ENCODE measurements around the gene EVA1C. TPM values are rescaled to one million over a fixed set of nuclear protein-coding genes. Genes with fewer than 3 reads are reported as not detected.

Gene EVA1C
- total and polyA plus RNA-seq, 2 donors (not counting 3 experiments of a cell fraction or from before 2014, with no cell fraction given), result 22.8 to 38.6 TPM

DNA sequence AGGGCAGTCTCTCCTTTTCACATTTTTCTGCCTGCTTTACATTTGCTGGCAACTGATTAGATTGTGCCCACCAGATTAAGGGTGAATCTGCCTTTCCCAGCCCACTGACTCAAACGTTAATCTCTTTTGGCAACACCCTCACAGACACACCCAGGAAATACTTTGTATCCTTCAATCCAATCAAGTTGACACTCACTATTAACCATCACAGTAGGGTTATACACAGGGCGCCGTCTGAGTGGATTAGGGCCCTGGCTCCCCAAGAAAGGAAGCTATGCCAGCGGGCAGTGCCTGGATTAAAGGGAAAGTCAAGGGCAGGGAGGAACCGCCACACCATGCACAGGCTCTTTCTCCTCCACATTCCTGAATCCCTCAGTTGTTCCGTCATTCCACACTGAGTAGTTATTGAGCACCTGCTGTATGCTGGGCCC is 56.2 kb downstream of the EVA1C start:
- no peak overlapping the region for H3K4me3 ChIP-seq (replicated peaks in 1 of 3; ENCODE audit: insufficient read depth in 1 of 3, low read depth in 1 of 3, low read length in 3 of 3)
- H4K20me1 ChIP-seq (replicated peaks; ENCODE audit: control insufficient read depth, extremely low read depth, insufficient read depth, low read length), result no peaks in the 10 kb centered on the region
- dilution Hi-C loops (cut with MboI; ENCODE audit: extremely low pct_ligation_motif_present, low sequenced_read_pairs), result no loop called here
- no peaks in the 10 kb centered on the region for H3K9me1 ChIP-seq (replicated peaks; ENCODE audit: control insufficient read depth, extremely low read depth, insufficient read depth, low read length)
- H3K4me1 ChIP-seq (ENCODE audit: control insufficient read depth, extremely low read depth, insufficient read depth, low read length), result peaks cover 14% of the 10 kb centered on the region
- no peaks in the 10 kb centered on the region for H3K27me3 ChIP-seq (ENCODE audit: control insufficient read depth in 2 of 2, insufficient read depth in 2 of 2, low read length in 2 of 2)
- CTCF ChIA-PET, result interaction anchor here (1.4 kb wide), 1 partner anchor 12 kb away, joined by 4 read pairs; no protein-coding TSS in a partner anchor
- intact Hi-C loops (cut with micrococcal nuclease), result no loop called here
- no peak for TF ChIP-seq MYC (IDR thresholded peaks at IDR 0.05; ENCODE audit: low read depth, low read length)
- no peak for TF ChIP-seq FOS (IDR thresholded peaks at IDR 0.05; ENCODE audit: borderline replicate concordance, insufficient read depth, low read length)
- no peak for TF ChIP-seq JUN (IDR thresholded peaks at IDR 0.05; ENCODE audit: borderline replicate concordance, insufficient read depth, insufficient read length, low read depth)
- TF ChIP-seq CTCF (IDR thresholded peaks at IDR 0.05; ENCODE audit: extremely low read depth in 1 of 2, insufficient read depth in 1 of 2, low read depth in 1 of 2, low read length in 2 of 2), result no peak
- no peak for TF ChIP-seq POLR2AphosphoS5 (IDR thresholded peaks at IDR 0.05; ENCODE audit: insufficient read depth, low read depth, low read length)
- BruUV-seq (replicated peaks), result no TSS peak
- H3K36me3 ChIP-seq (ENCODE audit: control insufficient read depth in 2 of 2, extremely low read depth in 1 of 2, insufficient read depth in 2 of 2, low read length in 2 of 2), result peaks cover 3 to 5% of the 10 kb centered on the region in 2 experiments
- no peak for FAIRE-seq
- DNase-seq (ENCODE audit: low read depth, low spot score), result no peak
- no peak overlapping the region for H3K9ac ChIP-seq (replicated peaks; ENCODE audit: extremely low read depth, insufficient read depth, low read length)
- H3K79me2 ChIP-seq (ENCODE audit: control insufficient read depth, insufficient read depth, low read length), result peaks cover 7% of the 10 kb centered on the region
- H3K4me2 ChIP-seq (ENCODE audit: insufficient read depth, low read length), result no peak overlapping the region
- no peak overlapping the region for H2AFZ ChIP-seq (ENCODE audit: low read depth, low read length)
- POLR2A ChIA-PET, result no interaction called here
- no peaks in the 10 kb centered on the region for H3K9me3 ChIP-seq (replicated peaks; ENCODE audit: control insufficient read depth, insufficient read depth, low read length)
- H3K27ac ChIP-seq (ENCODE audit: insufficient read depth, low read depth, low read length), result no peak overlapping the region

DNA sequence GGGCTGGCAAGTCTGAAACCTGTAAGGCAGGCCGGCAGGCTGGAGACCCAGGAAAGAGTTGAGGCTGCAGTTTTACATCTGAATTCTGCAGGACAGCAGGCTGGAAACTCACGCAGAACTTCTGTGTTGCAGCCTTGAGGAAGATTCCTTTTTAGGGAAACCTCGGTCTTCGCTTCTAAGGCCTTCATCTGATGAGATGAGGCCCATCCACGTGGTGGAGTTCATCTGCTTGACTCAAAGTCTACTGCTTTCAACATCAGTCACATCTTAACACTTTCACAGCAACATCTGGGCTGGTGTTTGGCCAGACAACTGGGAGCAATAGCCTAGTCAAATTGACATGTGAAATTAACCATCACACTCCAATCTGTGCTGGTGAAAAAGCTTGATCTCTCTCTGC is 57.1 kb downstream of the EVA1C start:
- no peak overlapping the region for H3K9ac ChIP-seq (replicated peaks; ENCODE audit: extremely low read depth, insufficient read depth, low read length)
- FAIRE-seq (no peak), DNase-seq (ENCODE audit: low read depth, low spot score) (no peak)
- dilution Hi-C loops (cut with MboI; ENCODE audit: extremely low pct_ligation_motif_present, low sequenced_read_pairs) (no loop called here), intact Hi-C loops (cut with micrococcal nuclease) (loop anchor here (10.0 kb wide), 1 partner anchor 1565 kb away; no protein-coding TSS in a partner anchor)
- no peak overlapping the region for H2AFZ ChIP-seq (ENCODE audit: low read depth, low read length)
- POLR2A ChIA-PET, result no interaction called here
- H3K79me2 ChIP-seq (ENCODE audit: control insufficient read depth, insufficient read depth, low read length), result peaks cover 7% of the 10 kb centered on the region
- no peaks in the 10 kb centered on the region for H4K20me1 ChIP-seq (replicated peaks; ENCODE audit: control insufficient read depth, extremely low read depth, insufficient read depth, low read length)
- CTCF ChIA-PET, result no interaction called here
- H3K27ac ChIP-seq (ENCODE audit: insufficient read depth, low read depth, low read length), result no peak overlapping the region
- no peaks in the 10 kb centered on the region for H3K27me3 ChIP-seq (ENCODE audit: control insufficient read depth in 2 of 2, insufficient read depth in 2 of 2, low read length in 2 of 2)
- BruUV-seq (replicated peaks), result no TSS peak
- no peak overlapping the region for H3K4me2 ChIP-seq (ENCODE audit: insufficient read depth, low read length)
- H3K4me3 ChIP-seq (replicated peaks in 1 of 3; ENCODE audit: insufficient read depth in 1 of 3, low read depth in 1 of 3, low read length in 3 of 3), result no peak overlapping the region
- H3K9me3 ChIP-seq (replicated peaks; ENCODE audit: control insufficient read depth, insufficient read depth, low read length), result no peaks in the 10 kb centered on the region
- H3K9me1 ChIP-seq (replicated peaks; ENCODE audit: control insufficient read depth, extremely low read depth, insufficient read depth, low read length), result no peaks in the 10 kb centered on the region
- no peak for TF ChIP-seq POLR2A (IDR thresholded peaks at IDR 0.05; ENCODE audit: low read depth, low read length)
- no peak for TF ChIP-seq CTCF (IDR thresholded peaks at IDR 0.05; ENCODE audit: extremely low read depth in 1 of 2, insufficient read depth in 1 of 2, low read depth in 1 of 2, low read length in 2 of 2)
- TF ChIP-seq FOS (IDR thresholded peaks at IDR 0.05; ENCODE audit: borderline replicate concordance, insufficient read depth, low read length), result no peak
- TF ChIP-seq GATA2 (IDR thresholded peaks at IDR 0.05; ENCODE audit: insufficient read depth, insufficient read length, low read depth, low read length), result no peak
- no peak for TF ChIP-seq POLR2AphosphoS5 (IDR thresholded peaks at IDR 0.05; ENCODE audit: insufficient read depth, low read depth, low read length)
- no peak for TF ChIP-seq MYC (IDR thresholded peaks at IDR 0.05; ENCODE audit: low read depth, low read length)
- TF ChIP-seq JUN (IDR thresholded peaks at IDR 0.05; ENCODE audit: borderline replicate concordance, insufficient read depth, insufficient read length, low read depth), result no peak
- TF ChIP-seq EZH2 (IDR thresholded peaks at IDR 0.05; ENCODE audit: borderline replicate concordance, low read depth, low read length, severe bottlenecking), result no peak
- no peak for TF ChIP-seq MAX (IDR thresholded peaks at IDR 0.05; ENCODE audit: insufficient read depth, insufficient read length)
- H3K4me1 ChIP-seq (ENCODE audit: control insufficient read depth, extremely low read depth, insufficient read depth, low read length), result peaks cover 8% of the 10 kb centered on the region
- H3K36me3 ChIP-seq (ENCODE audit: control insufficient read depth in 2 of 2, extremely low read depth in 1 of 2, insufficient read depth in 2 of 2, low read length in 2 of 2), result peaks cover 3 to 5% of the 10 kb centered on the region in 2 experiments

Measured in endothelial cell of umbilical vein (primary cell).